ENCODE measurements around the gene FOXL1. TPM values are rescaled to one million over a fixed set of nuclear protein-coding genes. Genes with fewer than 3 reads are reported as not detected.
A peak's percentile ranks its signal among the peaks of the same experiment; 100 is the strongest.
"Not testable (repeated sequence)": the region's sequence is repeated elsewhere in the genome, so short reads cannot be mapped to it uniquely, and the experiment has no call there.

FOXL1 gene
- total RNA-seq, 1 donor from 2014 or later: 1.1 TPM

DNA sequence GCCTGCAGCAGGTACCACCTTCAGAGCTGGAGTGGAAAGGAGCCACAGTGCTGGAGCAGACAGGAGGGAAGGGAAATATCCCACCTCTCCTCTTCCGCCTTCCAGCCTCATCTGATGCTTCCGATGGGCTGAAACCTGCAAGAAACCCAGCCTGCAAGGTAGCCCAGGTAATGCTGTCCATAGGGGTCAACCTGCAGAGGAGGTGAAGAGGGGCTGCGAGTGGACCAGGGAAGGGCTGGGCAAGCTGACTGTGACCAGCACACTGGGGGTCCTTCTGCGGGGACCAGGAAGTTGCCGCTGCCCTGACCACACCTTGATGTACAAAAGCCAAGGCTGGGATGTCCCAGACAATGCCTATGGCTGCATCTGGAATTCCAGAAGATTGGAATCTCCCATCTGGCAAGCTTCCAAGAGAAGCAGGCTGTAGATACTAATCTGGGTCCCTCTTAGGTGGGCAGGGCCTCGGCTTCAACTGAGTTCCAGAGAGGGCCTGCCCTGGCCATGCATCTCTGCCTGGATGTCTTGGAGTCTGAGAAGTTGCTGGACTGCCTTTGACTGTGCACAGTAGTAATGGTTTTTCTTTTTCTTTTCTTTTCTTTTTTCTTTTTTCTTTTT, 5.8 kb downstream of the FOXL1 start:
- TF ChIP-seq, protein P1, sequence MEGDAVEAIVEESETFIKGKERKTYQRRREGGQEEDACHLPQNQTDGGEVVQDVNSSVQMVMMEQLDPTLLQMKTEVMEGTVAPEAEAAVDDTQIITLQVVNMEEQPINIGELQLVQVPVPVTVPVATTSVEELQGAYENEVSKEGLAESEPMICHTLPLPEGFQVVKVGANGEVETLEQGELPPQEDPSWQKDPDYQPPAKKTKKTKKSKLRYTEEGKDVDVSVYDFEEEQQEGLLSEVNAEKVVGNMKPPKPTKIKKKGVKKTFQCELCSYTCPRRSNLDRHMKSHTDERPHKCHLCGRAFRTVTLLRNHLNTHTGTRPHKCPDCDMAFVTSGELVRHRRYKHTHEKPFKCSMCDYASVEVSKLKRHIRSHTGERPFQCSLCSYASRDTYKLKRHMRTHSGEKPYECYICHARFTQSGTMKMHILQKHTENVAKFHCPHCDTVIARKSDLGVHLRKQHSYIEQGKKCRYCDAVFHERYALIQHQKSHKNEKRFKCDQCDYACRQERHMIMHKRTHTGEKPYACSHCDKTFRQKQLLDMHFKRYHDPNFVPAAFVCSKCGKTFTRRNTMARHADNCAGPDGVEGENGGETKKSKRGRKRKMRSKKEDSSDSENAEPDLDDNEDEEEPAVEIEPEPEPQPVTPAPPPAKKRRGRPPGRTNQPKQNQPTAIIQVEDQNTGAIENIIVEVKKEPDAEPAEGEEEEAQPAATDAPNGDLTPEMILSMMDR (IDR thresholded peaks at IDR 0.05; ENCODE audit: insufficient read depth, low read length, severe bottlenecking): no peak
- FAIRE-seq: no peak
- DNase-seq (ENCODE audit: low read depth): no peak
- Histone ChIP-seq H3K27me3 (ENCODE audit: control insufficient read depth, insufficient read depth, low read length) (no peaks in the 10 kb centered on the region), H3K36me3 (ENCODE audit: control insufficient read depth, insufficient read depth, low read length) (no peaks in the 10 kb centered on the region), H3K4me3 (ENCODE audit: low read depth, low read length) (no peak overlapping the region)

DNA sequence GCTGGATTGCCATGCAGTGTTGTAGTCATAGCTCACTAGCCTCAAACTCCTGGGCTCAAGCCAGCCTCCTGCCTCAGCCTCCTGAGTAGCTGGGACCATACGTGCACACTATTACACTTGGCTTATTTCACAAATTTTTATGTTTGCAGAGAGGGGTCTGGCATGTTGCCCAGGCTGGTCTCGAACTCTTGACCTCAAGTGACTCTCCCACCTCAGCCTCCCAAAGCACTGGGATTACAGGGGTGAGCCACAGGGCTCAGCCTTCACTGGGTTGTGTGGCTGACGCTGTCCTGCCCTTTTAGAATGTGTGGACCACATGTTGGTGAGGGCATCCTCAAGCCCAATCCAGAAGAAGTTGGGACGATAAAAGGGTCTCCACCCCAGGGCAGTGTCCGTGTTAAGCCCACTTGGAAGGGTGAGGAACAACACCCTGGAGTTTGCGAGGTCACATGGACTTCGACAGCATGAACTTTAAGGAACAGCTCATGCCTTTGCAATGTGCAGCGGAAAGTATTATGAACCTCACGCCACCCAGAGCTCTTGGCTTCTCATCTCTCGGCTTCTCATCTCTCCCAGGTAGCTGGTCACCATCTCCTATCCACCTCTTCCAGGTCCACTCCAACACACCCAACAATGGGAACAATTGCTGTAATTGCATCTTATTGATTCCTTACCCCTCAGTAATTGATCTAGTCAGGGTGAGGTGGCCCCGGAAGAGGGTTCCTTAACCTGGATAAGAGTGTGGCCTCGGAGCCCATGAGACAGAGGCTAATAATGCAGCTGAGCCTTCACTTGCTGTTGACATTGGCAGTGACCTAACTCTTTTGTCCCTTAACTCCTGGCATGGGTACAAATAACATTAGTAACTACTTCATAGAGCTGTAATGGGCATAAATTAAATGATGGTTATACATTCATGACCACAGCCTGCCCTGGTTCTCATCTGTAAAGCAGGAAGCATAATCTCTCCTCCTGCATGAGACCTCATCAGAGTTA, 6.7 kb downstream of the FOXL1 start:
- DNase-seq (ENCODE audit: low read depth) (no peak), FAIRE-seq (no peak)
- H3K27me3 ChIP-seq (ENCODE audit: control insufficient read depth, insufficient read depth, low read length): no peaks in the 10 kb centered on the region
- TF ChIP-seq, protein P1 (IDR thresholded peaks at IDR 0.05; ENCODE audit: insufficient read depth, low read length, severe bottlenecking): no peak
- H3K4me3 ChIP-seq (ENCODE audit: low read depth, low read length): no peak overlapping the region
- no peaks in the 10 kb centered on the region for H3K36me3 ChIP-seq (ENCODE audit: control insufficient read depth, insufficient read depth, low read length)

GRCh38 chr16:86585821-86586611, 7.7 kb downstream of the FOXL1 start:
- no peak for FAIRE-seq
- TF ChIP-seq, protein P1 (IDR thresholded peaks at IDR 0.05; ENCODE audit: insufficient read depth, low read length, severe bottlenecking): no peak
- no peaks in the 10 kb centered on the region for H3K36me3 ChIP-seq (ENCODE audit: control insufficient read depth, insufficient read depth, low read length)
- no peaks in the 10 kb centered on the region for H3K27me3 ChIP-seq (ENCODE audit: control insufficient read depth, insufficient read depth, low read length)
- peak; percentile 80 for DNase-seq (ENCODE audit: low read depth)
- H3K4me3 ChIP-seq (ENCODE audit: low read depth, low read length): no peak overlapping the region

GRCh38 chr16:86587487-86587886, 9.1 kb downstream of the FOXL1 start:
- FAIRE-seq (no peak), DNase-seq (ENCODE audit: low read depth) (no peak)
- H3K27me3 ChIP-seq (ENCODE audit: control insufficient read depth, insufficient read depth, low read length): no peaks in the 10 kb centered on the region
- H3K36me3 ChIP-seq (ENCODE audit: control insufficient read depth, insufficient read depth, low read length): no peaks in the 10 kb centered on the region
- H3K4me3 ChIP-seq (ENCODE audit: low read depth, low read length): no peak overlapping the region
- TF ChIP-seq, protein P1 (IDR thresholded peaks at IDR 0.05; ENCODE audit: insufficient read depth, low read length, severe bottlenecking): no peak

GRCh38 chr16:86587955-86588354, 9.6 kb downstream of the FOXL1 start:
- H3K4me3 ChIP-seq (ENCODE audit: low read depth, low read length); H3K27me3 ChIP-seq (ENCODE audit: control insufficient read depth, insufficient read depth, low read length); DNase-seq (ENCODE audit: low read depth); H3K36me3 ChIP-seq (ENCODE audit: control insufficient read depth, insufficient read depth, low read length): not testable (repeated sequence)
- peak; percentile 89 for FAIRE-seq
